ENCODE results near the gene TBL3. TPM values are rescaled to one million over a fixed set of nuclear protein-coding genes. Genes with fewer than 3 reads are reported as not detected.

Gene TBL3
- total and polyA plus RNA-seq, 9 of the 15 experiments (the other 6 are each of a cell fraction or from before 2014, with no cell fraction given), result 0.97 to 117 (median 24.5) TPM

- Histone ChIP-seq H3K27ac (ENCODE audit: extremely low read depth, low read depth, low read length) (no peak overlapping the region), H3K4me1 (replicated peaks in 1 of 2; ENCODE audit: control insufficient read depth in 2 of 2, insufficient read depth in 2 of 2, low read length in 2 of 2) (peaks cover 27 to 60% of the 10 kb centered on the region in 2 experiments), H3K27me3 (ENCODE audit: control insufficient read depth in 2 of 2, insufficient read depth in 2 of 2, low read length in 2 of 2) (no peaks in the 10 kb centered on the region), H3K4me2 (ENCODE audit: insufficient read depth, low read length) (no peak overlapping the region), H4K20me1 (replicated peaks; ENCODE audit: control insufficient read depth, insufficient read depth, low read length) (peaks cover 7% of the 10 kb centered on the region), H3K79me2 (ENCODE audit: control insufficient read depth, insufficient read depth, low read length) (peaks cover 20% of the 10 kb centered on the region), H3K9me3 (replicated peaks; ENCODE audit: control insufficient read depth, insufficient read depth, low read depth, low read length) (no peaks in the 10 kb centered on the region), H3K9me1 (ENCODE audit: control insufficient read depth, insufficient read depth, low read length) (peaks cover 8% of the 10 kb centered on the region), H3K4me3 (no peak overlapping the region), H3K9ac (ENCODE audit: insufficient read depth in 1 of 2, low read depth in 2 of 2, low read length in 2 of 2) (peak overlapping the region in 1 of 2 experiments; percentile 91; a peak in 2 of 4 replicates), H3K36me3 (ENCODE audit: control insufficient read depth, insufficient read depth, low read length) (peaks cover 37% of the 10 kb centered on the region; the same call in 2 of the 3 replicates), H2AFZ (ENCODE audit: low read depth, low read length) (no peak overlapping the region)
- 91% methylated on average over 22 of the region's 23 CpGs for WGBS (ENCODE audit: insufficient coverage, low coverage, missing lambda C conversion rate)
- no peak for TF ChIP-seq ELF4 (CRISPR knock-in tag; IDR thresholded peaks at IDR 0.05)
- ChIA-PET POLR2A (interaction anchor here (0.6 to 1.6 kb wide), 8 partner anchors 8 to 333 kb away, joined by 3 to 7 read pairs (median 3); partner anchors contain the start of gene RPS2), CTCF (ENCODE audit: low intra/inter-chr PET ratio) (no interaction called here)
- DNase-seq (ENCODE audit: extremely low read depth in 1 of 4, low spot score in 3 of 4), result no peak
- FAIRE-seq, result no peak
- BruUV-seq (replicated peaks), result no TSS peak
- in situ Hi-C loops (cut with MboI), result no loop called here
- intact Hi-C loops (cut with micrococcal nuclease), result no loop called here
- ATAC-seq, result no peak
These were observed 31.3 kb upstream of the TBL3 start for GRCh38 chr16:1940273-1941161.
